A549 (cell line): ENCODE measurements around the gene EMID1. TPM values are rescaled to one million over a fixed set of nuclear protein-coding genes. Genes with fewer than 3 reads are reported as not detected.

Experiments used
- ATAC-seq, 2 experiments: fragments of 200-7000 bp in 1 of 2; fragments of >200 bp in 1 of 2; cut with Nextera tagmentation in 1 of 2; cut with Tn5 transposase in 1 of 2; 3 replicates each; pipeline versions ENCODE4 v1.8.0 to v1.9.1; 2018 to 2020; ENCODE audit warnings: mild to moderate bottlenecking in 1 of 2, moderate library complexity in 1 of 2
- CTCF ChIA-PET: fragments of 300-600 bp; sonication (Branson Sonifier 250); formaldehyde crosslinking; extraction: SDS; loops from one replicate; lab custom pipeline; 2021; ENCODE audit warnings: antibody characterized with exemption, inconsistent platforms; lab: Yijun Ruan, JAX
- POLR2A ChIA-PET: fragments of 350-600 bp; formaldehyde crosslinking; extraction: SDS; loops from one replicate; lab custom pipeline; 2021; ENCODE audit warnings: antibody characterized with exemption, inconsistent platforms; lab: Yijun Ruan, JAX
- DNase-seq, 2 experiments: peaks; one replicate each; pipeline versions ENCODE4 v3.0.0 to v3.0.0-alpha.2; 2011 to 2016; ENCODE audit warnings: low read depth in 1 of 2, low spot score in 1 of 2
- FAIRE-seq: peaks from 2 replicates; lab custom pipeline; 2011; peaks lifted over from hg19 to GRCh38; lab: Jason Lieb, UNC
- H3K27ac ChIP-seq, 2 experiments: fragments of >200 bp; sonication (Bioruptor Twin); formaldehyde crosslinking; 3 replicates each; pipeline ENCODE4 v1.5.1; 2016 to 2017
- H3K4me1 ChIP-seq: fragments of >200 bp; sonication (Bioruptor Twin); formaldehyde crosslinking; 3 replicates; pipeline ENCODE4 v1.6.1; 2016
- H3K4me2 ChIP-seq: fragments of >200 bp; sonication (Bioruptor Twin); formaldehyde crosslinking; 3 replicates; pipeline ENCODE4 v1.6.1; 2016
- H3K4me3 ChIP-seq: fragments of >200 bp; sonication (Bioruptor Twin); formaldehyde crosslinking; 3 replicates; pipeline ENCODE4 v1.5.1; 2016
- H3K9me3 ChIP-seq: fragments of >200 bp; sonication (Bioruptor Twin); formaldehyde crosslinking; 3 replicates; pipeline ENCODE4 v1.6.1; 2016
- BHLHE40 ChIP-seq: IDR thresholded peaks from 2 replicates; pipeline ENCODE4 v1.6.1; 2012; ENCODE audit warnings: low read depth, low read length, inconsistent platforms
- CBX2 ChIP-seq: fragments of 200-600 bp; sonication (generic); IDR thresholded peaks from 2 replicates; pipeline ENCODE4 v1.6.1; 2016; ENCODE audit warnings: low read depth, mild to moderate bottlenecking, borderline replicate concordance
- CBX8 ChIP-seq: fragments of 200-600 bp; sonication (generic); IDR thresholded peaks from 2 replicates; pipeline ENCODE4 v1.6.1; 2016
- CHD2 ChIP-seq: fragments of 150-350 bp; IDR thresholded peaks from 2 replicates; pipeline ENCODE4 v1.6.1; 2014; ENCODE audit warnings: low read length; ENCODE audit not compliant: partially characterized antibody
- CHD4 ChIP-seq: fragments of 200-600 bp; sonication (generic); IDR thresholded peaks from 2 replicates; pipeline ENCODE4 v1.6.1; 2016; ENCODE audit warnings: antibody characterized with exemption, mild to moderate bottlenecking, borderline replicate concordance
- EHF ChIP-seq: fragments of 250-450 bp; sonication (Bioruptor Pico); IDR thresholded peaks from 2 replicates; pipeline ENCODE4 v1.5.0; 2020; ENCODE audit warnings: mild to moderate bottlenecking
- EHMT2 ChIP-seq: fragments of 200-600 bp; sonication (generic); IDR thresholded peaks from 2 replicates; pipeline ENCODE4 v1.6.1; 2016; ENCODE audit warnings: antibody characterized with exemption, low read depth, mild to moderate bottlenecking, moderate library complexity
- EP300 ChIP-seq, 2 experiments: fragments of >200 bp; sonication (Bioruptor Twin); formaldehyde crosslinking; IDR thresholded peaks; 2 replicates in 1 of 2; 3 replicates in 1 of 2; pipeline ENCODE4 v1.6.1; 2016 to 2017
- ESRRA ChIP-seq: fragments of 150-350 bp; IDR thresholded peaks from 2 replicates; pipeline ENCODE4 v1.6.1; 2014; ENCODE audit warnings: mild to moderate bottlenecking, low read length, borderline replicate concordance
- FOSB ChIP-seq: fragments of 250-450 bp; sonication (Bioruptor Pico); IDR thresholded peaks from 2 replicates; pipeline ENCODE4 v1.5.0; 2020; ENCODE audit warnings: mild to moderate bottlenecking, moderate library complexity
- GATA3 ChIP-seq: IDR thresholded peaks from 2 replicates; pipeline ENCODE4 v1.6.1; 2012; ENCODE audit warnings: borderline replicate concordance
- HDAC2 ChIP-seq: fragments of 200-600 bp; sonication (generic); IDR thresholded peaks from 2 replicates; pipeline ENCODE4 v1.6.1; 2016
- HOXA7 ChIP-seq: fragments of 250-450 bp; sonication (Bioruptor Pico); IDR thresholded peaks from 2 replicates; pipeline ENCODE4 v1.5.0; 2020; ENCODE audit warnings: mild to moderate bottlenecking, moderate library complexity
- HOXB13 ChIP-seq: fragments of 250-450 bp; sonication (Bioruptor Pico); IDR thresholded peaks from 2 replicates; pipeline ENCODE4 v1.5.0; 2020; ENCODE audit warnings: low read depth, mild to moderate bottlenecking, moderate library complexity
- JUN ChIP-seq, 2 experiments: fragments of >200 bp; sonication (Bioruptor Twin); formaldehyde crosslinking; IDR thresholded peaks; 2 replicates in 1 of 2; 3 replicates in 1 of 2; pipeline ENCODE4 v1.6.1; 2016 to 2017
- MAFK ChIP-seq: fragments of 450-650 bp; IDR thresholded peaks from 2 replicates; pipeline ENCODE4 v1.6.1; 2014; ENCODE audit not compliant: partially characterized antibody
- MAZ ChIP-seq: fragments of 150-350 bp; IDR thresholded peaks from 2 replicates; pipeline ENCODE4 v1.6.1; 2014; ENCODE audit warnings: antibody characterized with exemption, low read depth, low read length, borderline replicate concordance
- NPAS2 ChIP-seq: fragments of 250-450 bp; sonication (Bioruptor Pico); IDR thresholded peaks from 2 replicates; pipeline ENCODE4 v1.8.0; 2022; ENCODE audit warnings: mild to moderate bottlenecking, moderate library complexity, borderline replicate concordance
- NR3C1 ChIP-seq: fragments of >200 bp; sonication (Bioruptor Twin); formaldehyde crosslinking; IDR thresholded peaks from 3 replicates; pipeline ENCODE4 v1.6.1; 2017
- PHF8 ChIP-seq: fragments of 200-600 bp; sonication (generic); IDR thresholded peaks from 2 replicates; pipeline ENCODE4 v1.6.1; 2016; ENCODE audit warnings: low read depth, mild to moderate bottlenecking, antibody characterized with exemption, moderate library complexity, borderline replicate concordance
- POLR2A ChIP-seq: IDR thresholded peaks from 2 replicates; pipeline ENCODE4 v1.6.1; 2012; ENCODE audit warnings: mild to moderate bottlenecking, low read length
- POLR2AphosphoS2 ChIP-seq: conservative IDR thresholded peaks from 2 replicates; pipeline ENCODE4 v1.6.1; 2012; ENCODE audit warnings: low read length, improper control_type of control experiment, inconsistent platforms
- RAD21 ChIP-seq, 2 experiments: fragments of >200 bp in 1 of 2; sonication (Bioruptor Twin) in 1 of 2; formaldehyde crosslinking in 1 of 2; IDR thresholded peaks in 1 of 2; conservative IDR thresholded peaks in 1 of 2; 2 replicates in 1 of 2; 3 replicates in 1 of 2; pipeline ENCODE4 v1.6.1; 2012 to 2018; ENCODE audit warnings: inconsistent platforms in 1 of 2
- RARB ChIP-seq: fragments of 250-450 bp; sonication (Bioruptor Pico); IDR thresholded peaks from 2 replicates; pipeline ENCODE4 v1.8.0; 2021; ENCODE audit warnings: mild to moderate bottlenecking, moderate library complexity
- SREBF2 ChIP-seq: fragments of 450-650 bp; IDR thresholded peaks from 2 replicates; pipeline ENCODE4 v1.6.1; 2014; ENCODE audit warnings: mild to moderate bottlenecking, moderate library complexity
- TFCP2L1 ChIP-seq: fragments of 250-450 bp; sonication (Bioruptor Pico); IDR thresholded peaks from 2 replicates; pipeline ENCODE4 v1.5.0; 2021; ENCODE audit warnings: mild to moderate bottlenecking
- ZFP36 ChIP-seq: fragments of 450-650 bp; IDR thresholded peaks from 2 replicates; pipeline ENCODE4 v1.6.1; 2014; ENCODE audit warnings: borderline replicate concordance; ENCODE audit not compliant: partially characterized antibody
- WGBS: methylation state at CpG from one replicate; pipeline ENCODE4 v1.1.6; 2017; ENCODE audit errors: missing lambda C conversion rate; 5-methylcytosine and 5-hydroxymethylcytosine counted together
- polyA plus RNA-seq, 4 experiments: library from polyadenylated mRNA; depleted of rRNA in 3 of 4; stranded (reverse); fragments of >200 nt; fragmentation: RNase III in 1 of 4; extraction: RNeasy Plus Mini Kit Qiagen cat#74134 plus additional on column Dnase treatment in 1 of 4; gene quantifications; 2 replicates in 3 of 4; 3 replicates in 1 of 4; pipeline ENCODE4 v1.2.3, GENCODE V29; 2011 to 2017
- TF ChIP-seq, protein P1 (sequence below): fragments of 200-600 bp; sonication (generic); IDR thresholded peaks from 2 replicates; pipeline ENCODE4 v1.6.1; 2016; ENCODE audit warnings: antibody characterized with exemption, mild to moderate bottlenecking, moderate library complexity
- TF ChIP-seq, protein P2 (sequence below): fragments of >200 bp; sonication (Bioruptor Twin); formaldehyde crosslinking; IDR thresholded peaks from 3 replicates; pipeline ENCODE4 v1.6.1; 2016
- TF ChIP-seq, protein P3 (sequence below): fragments of >200 bp; sonication (Bioruptor Twin); formaldehyde crosslinking; IDR thresholded peaks from 3 replicates; pipeline ENCODE4 v1.5.1; 2016
- TF ChIP-seq, protein P4 (sequence below): fragments of >200 bp; sonication (Bioruptor Twin); formaldehyde crosslinking; IDR thresholded peaks from 2 replicates; pipeline ENCODE4 v1.6.1; 2016

EMID1 gene
- polyA plus RNA-seq, 2 of the 4 experiments (the other 2 are of a cell fraction) = 0.28 TPM

DNA sequence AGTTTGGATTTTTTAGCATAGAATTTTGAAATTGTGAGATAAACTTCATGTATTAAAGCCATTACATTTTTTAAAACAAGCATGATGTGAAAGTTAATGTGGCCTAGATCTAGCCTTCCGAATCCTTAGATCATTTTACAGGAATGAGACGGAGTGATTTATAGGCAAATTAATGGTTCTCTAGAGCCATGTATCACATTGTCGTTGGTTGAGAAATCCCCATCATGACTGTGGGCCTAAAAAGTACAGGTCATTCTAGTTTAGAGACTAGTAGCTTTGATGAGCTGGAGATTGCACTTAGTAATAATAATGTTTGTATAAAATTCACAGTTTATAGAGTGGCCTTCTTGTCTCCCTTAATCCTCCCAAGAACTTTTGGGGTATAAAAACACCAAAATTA lies 69.5 kb downstream of the EMID1 start:
- no peak overlapping the region for H3K27ac ChIP-seq
- H3K4me2 ChIP-seq = peak overlapping the region; percentile 28
- DNase-seq (no peak), ATAC-seq (no peak), FAIRE-seq (no peak)
- H3K4me1 ChIP-seq = peaks cover 47% of the 10 kb centered on the region
- ChIA-PET POLR2A (no interaction called here), CTCF (no interaction called here)
- H3K4me3 ChIP-seq = no peak overlapping the region
- H3K9me3 ChIP-seq = no peaks in the 10 kb centered on the region
- no peak for TF ChIP-seq BHLHE40
- TF ChIP-seq SREBF2 = no peak
- TF ChIP-seq POLR2A = no peak
- no peak for TF ChIP-seq EHMT2
- TF ChIP-seq, protein P1, sequence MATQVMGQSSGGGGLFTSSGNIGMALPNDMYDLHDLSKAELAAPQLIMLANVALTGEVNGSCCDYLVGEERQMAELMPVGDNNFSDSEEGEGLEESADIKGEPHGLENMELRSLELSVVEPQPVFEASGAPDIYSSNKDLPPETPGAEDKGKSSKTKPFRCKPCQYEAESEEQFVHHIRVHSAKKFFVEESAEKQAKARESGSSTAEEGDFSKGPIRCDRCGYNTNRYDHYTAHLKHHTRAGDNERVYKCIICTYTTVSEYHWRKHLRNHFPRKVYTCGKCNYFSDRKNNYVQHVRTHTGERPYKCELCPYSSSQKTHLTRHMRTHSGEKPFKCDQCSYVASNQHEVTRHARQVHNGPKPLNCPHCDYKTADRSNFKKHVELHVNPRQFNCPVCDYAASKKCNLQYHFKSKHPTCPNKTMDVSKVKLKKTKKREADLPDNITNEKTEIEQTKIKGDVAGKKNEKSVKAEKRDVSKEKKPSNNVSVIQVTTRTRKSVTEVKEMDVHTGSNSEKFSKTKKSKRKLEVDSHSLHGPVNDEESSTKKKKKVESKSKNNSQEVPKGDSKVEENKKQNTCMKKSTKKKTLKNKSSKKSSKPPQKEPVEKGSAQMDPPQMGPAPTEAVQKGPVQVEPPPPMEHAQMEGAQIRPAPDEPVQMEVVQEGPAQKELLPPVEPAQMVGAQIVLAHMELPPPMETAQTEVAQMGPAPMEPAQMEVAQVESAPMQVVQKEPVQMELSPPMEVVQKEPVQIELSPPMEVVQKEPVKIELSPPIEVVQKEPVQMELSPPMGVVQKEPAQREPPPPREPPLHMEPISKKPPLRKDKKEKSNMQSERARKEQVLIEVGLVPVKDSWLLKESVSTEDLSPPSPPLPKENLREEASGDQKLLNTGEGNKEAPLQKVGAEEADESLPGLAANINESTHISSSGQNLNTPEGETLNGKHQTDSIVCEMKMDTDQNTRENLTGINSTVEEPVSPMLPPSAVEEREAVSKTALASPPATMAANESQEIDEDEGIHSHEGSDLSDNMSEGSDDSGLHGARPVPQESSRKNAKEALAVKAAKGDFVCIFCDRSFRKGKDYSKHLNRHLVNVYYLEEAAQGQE = no peak
- TF ChIP-seq ZFP36 = no peak
- no peak for TF ChIP-seq EP300 (IDR thresholded peaks at IDR 0.05)
- TF ChIP-seq FOSB (CRISPR knock-in tag) = no peak
- no peak for TF ChIP-seq CBX2
- TF ChIP-seq NPAS2 (CRISPR knock-in tag) = no peak
- no peak for TF ChIP-seq HDAC2
- TF ChIP-seq, protein P2, sequence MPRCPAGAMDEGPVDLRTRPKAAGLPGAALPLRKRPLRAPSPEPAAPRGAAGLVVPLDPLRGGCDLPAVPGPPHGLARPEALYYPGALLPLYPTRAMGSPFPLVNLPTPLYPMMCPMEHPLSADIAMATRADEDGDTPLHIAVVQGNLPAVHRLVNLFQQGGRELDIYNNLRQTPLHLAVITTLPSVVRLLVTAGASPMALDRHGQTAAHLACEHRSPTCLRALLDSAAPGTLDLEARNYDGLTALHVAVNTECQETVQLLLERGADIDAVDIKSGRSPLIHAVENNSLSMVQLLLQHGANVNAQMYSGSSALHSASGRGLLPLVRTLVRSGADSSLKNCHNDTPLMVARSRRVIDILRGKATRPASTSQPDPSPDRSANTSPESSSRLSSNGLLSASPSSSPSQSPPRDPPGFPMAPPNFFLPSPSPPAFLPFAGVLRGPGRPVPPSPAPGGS = no peak
- no peak for TF ChIP-seq NR3C1
- TF ChIP-seq MAZ = no peak
- WGBS = 76% methylated on average over 3 of the region's 3 CpGs

DNA sequence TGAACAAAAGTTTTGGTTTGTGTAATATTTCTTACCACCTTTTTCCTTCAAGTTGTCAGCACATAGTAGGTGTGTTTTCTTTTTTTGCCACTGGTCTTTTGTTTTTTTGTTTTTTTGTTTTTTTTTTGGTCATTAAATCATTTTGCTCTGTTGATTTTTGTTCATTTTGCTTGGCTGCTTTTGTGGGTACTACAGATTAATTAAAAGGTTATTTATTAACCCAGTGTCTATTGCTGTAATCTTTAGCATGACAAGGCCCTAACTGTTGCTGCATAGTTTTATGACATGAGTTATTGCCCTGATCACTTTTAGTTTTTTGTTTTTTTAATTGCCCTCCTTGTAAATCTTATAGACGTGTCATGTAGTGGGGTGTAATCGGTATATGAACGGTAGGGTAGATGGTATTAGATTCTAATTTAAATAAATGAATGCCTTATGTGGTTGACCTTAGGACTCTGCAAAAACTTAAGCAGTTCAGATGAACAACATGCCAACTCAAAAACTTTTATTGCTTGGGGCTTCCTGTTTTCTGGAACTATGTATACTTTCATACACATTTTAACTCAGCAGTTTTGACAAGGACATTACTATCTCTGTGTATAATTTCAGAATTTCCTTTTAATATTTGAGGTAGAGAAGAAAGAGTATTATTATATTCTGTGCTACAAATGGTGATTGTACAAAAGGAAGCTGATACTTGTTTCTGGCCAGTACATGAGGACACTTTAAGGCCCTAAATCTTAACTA lies 70.3 kb downstream of the EMID1 start:
- no peak for FAIRE-seq
- no peak for DNase-seq

DNA sequence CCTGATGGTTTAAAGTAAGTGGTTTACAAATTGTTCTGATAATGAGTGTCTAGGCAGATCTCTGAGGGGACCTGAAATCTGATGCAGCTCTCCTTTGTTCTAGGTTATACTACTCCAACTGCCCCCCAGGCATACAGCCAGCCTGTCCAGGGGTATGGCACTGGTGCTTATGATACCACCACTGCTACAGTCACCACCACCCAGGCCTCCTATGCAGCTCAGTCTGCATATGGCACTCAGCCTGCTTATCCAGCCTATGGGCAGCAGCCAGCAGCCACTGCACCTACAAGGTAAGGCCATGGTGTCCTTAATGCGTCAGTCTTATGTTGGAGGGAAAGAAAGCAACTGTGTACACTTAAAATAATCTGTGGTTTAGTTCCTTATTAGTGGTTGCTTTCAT lies 72.2 kb downstream of the EMID1 start:
- no peak for DNase-seq
- Histone ChIP-seq H3K4me3 (no peak overlapping the region), H3K4me2 (no peak overlapping the region), H3K27ac (no peak overlapping the region), H3K9me3 (no peaks in the 10 kb centered on the region), H3K4me1 (peaks cover 22% of the 10 kb centered on the region)
- ATAC-seq = no peak
- FAIRE-seq = no peak
- POLR2A ChIA-PET = no interaction called here
- 87% methylated on average over 1 of the region's 1 CpG for WGBS
- CTCF ChIA-PET = no interaction called here
- no peak for TF ChIP-seq EP300 (IDR thresholded peaks at IDR 0.05)
- TF ChIP-seq HOXB13 (CRISPR knock-in tag) = no peak
- no peak for TF ChIP-seq ZFP36
- no peak for TF ChIP-seq POLR2A
- TF ChIP-seq NPAS2 (CRISPR knock-in tag) = no peak
- no peak for TF ChIP-seq RARB (CRISPR knock-in tag)
- no peak for TF ChIP-seq TFCP2L1 (CRISPR knock-in tag)
- TF ChIP-seq, protein P3, sequence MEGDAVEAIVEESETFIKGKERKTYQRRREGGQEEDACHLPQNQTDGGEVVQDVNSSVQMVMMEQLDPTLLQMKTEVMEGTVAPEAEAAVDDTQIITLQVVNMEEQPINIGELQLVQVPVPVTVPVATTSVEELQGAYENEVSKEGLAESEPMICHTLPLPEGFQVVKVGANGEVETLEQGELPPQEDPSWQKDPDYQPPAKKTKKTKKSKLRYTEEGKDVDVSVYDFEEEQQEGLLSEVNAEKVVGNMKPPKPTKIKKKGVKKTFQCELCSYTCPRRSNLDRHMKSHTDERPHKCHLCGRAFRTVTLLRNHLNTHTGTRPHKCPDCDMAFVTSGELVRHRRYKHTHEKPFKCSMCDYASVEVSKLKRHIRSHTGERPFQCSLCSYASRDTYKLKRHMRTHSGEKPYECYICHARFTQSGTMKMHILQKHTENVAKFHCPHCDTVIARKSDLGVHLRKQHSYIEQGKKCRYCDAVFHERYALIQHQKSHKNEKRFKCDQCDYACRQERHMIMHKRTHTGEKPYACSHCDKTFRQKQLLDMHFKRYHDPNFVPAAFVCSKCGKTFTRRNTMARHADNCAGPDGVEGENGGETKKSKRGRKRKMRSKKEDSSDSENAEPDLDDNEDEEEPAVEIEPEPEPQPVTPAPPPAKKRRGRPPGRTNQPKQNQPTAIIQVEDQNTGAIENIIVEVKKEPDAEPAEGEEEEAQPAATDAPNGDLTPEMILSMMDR = no peak
- TF ChIP-seq CBX8 = no peak
- no peak for TF ChIP-seq RAD21 (conservative IDR thresholded peaks at IDR 0.05 in 1 of 2, IDR thresholded peaks at IDR 0.05 in 1 of 2)
- TF ChIP-seq EHF (CRISPR knock-in tag) = no peak
- TF ChIP-seq CBX2 = no peak
- no peak for TF ChIP-seq CHD4
- TF ChIP-seq JUN (IDR thresholded peaks at IDR 0.05) = no peak

More for the DNA sequence above, 70.3 kb downstream of the EMID1 start:
- WGBS = 77% methylated on average over 3 of the region's 3 CpGs
- H3K9me3 ChIP-seq = no peaks in the 10 kb centered on the region
- no peak overlapping the region for H3K4me3 ChIP-seq
- ChIA-PET POLR2A (no interaction called here), CTCF (interaction anchor here (1.3 kb wide), 1 partner anchor 25 kb away, joined by 7 read pairs; no protein-coding TSS in a partner anchor)
- peaks cover 39% of the 10 kb centered on the region for H3K4me1 ChIP-seq
- H3K27ac ChIP-seq = no peak overlapping the region
- TF ChIP-seq MAFK (no peak), POLR2AphosphoS2 (no peak), ESRRA (no peak), EHMT2 (no peak), GATA3 (no peak), NR3C1 (no peak), CHD2 (no peak), PHF8 (no peak), HOXA7 (CRISPR knock-in tag) (no peak), HDAC2 (no peak)
- TF ChIP-seq, protein P4, sequence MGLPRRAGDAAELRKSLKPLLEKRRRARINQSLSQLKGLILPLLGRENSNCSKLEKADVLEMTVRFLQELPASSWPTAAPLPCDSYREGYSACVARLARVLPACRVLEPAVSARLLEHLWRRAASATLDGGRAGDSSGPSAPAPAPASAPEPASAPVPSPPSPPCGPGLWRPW = no peak
- H3K4me2 ChIP-seq = peak overlapping the region; percentile 28
- ATAC-seq = no peak
